Small intestine (tissue), 7 donors: ENCODE results near the gene CLPTM1L. TPM values are rescaled to one million over a fixed set of nuclear protein-coding genes. Genes with fewer than 3 reads are reported as not detected.

Experiments
- DNase-seq, 2 donors: peaks; one replicate each; pipeline versions ENCODE4 v3.0.0 to v3.0.0-alpha.2; 2013
- FAIRE-seq: peaks from 2 replicates; lab custom pipeline; 2012; peaks lifted over from hg19 to GRCh38; lab: Jason Lieb, UNC
- H3K27ac ChIP-seq, 3 donors: one replicate each; pipeline ENCODE4 v1.5.1; 2013; ENCODE audit warnings: low read length in 2 of 3, mild to moderate bottlenecking in 2 of 3, control low read depth in 1 of 3, inconsistent platforms in 1 of 3, low read depth in 1 of 3, moderate library complexity in 1 of 3
- H3K27me3 ChIP-seq, 3 donors: one replicate each; pipeline ENCODE4 v1.6.1; 2013; ENCODE audit warnings: low read length in 3 of 3, inconsistent platforms in 1 of 3; ENCODE audit not compliant: control insufficient read depth in 3 of 3, insufficient read depth in 3 of 3
- H3K36me3 ChIP-seq, 3 donors: one replicate each; pipeline ENCODE4 v1.6.1; 2013; ENCODE audit warnings: low read length in 3 of 3, inconsistent platforms in 1 of 3, low read depth in 1 of 3, mild to moderate bottlenecking in 1 of 3, moderate library complexity in 1 of 3; ENCODE audit not compliant: control insufficient read depth in 3 of 3, insufficient read depth in 2 of 3
- H3K4me1 ChIP-seq, 3 donors: one replicate each; pipeline ENCODE4 v1.6.1; 2013; ENCODE audit warnings: low read length in 2 of 3, inconsistent platforms in 1 of 3, low read depth in 1 of 3, mild to moderate bottlenecking in 1 of 3, moderate library complexity in 1 of 3; ENCODE audit not compliant: control insufficient read depth in 3 of 3, insufficient read depth in 2 of 3
- H3K4me3 ChIP-seq, 3 donors: one replicate each; pipeline ENCODE4 v1.5.1; 2013; ENCODE audit warnings: low read length in 3 of 3, control low read depth in 1 of 3, inconsistent platforms in 1 of 3, low read depth in 1 of 3, mild to moderate bottlenecking in 1 of 3, moderate library complexity in 1 of 3
- H3K9me3 ChIP-seq, 2 donors: one replicate each; pipeline ENCODE4 v1.6.1; 2013; ENCODE audit warnings: low read depth in 1 of 2, low read length in 1 of 2; ENCODE audit not compliant: control insufficient read depth in 2 of 2, insufficient read depth in 1 of 2
- WGBS, 3 donors: extraction: QIAGEN DNeasy Blood & Tissue Kit; methylation state at CpG; one replicate each; pipeline ENCODE4 v1.1.7; 2013; 5-methylcytosine and 5-hydroxymethylcytosine counted together
- polyA plus RNA-seq, 4 donors: library from polyadenylated mRNA; stranded (reverse) in 3 of 4; unstranded in 1 of 4; fragments of 200-250 nt in 3 of 4; fragments of 120-200 nt in 1 of 4; gene quantifications; one replicate each; pipeline versions ENCODE4 v1.2.1 to v1.2.3, GENCODE V29; 2013
- donor health status: healthy with polysubstance abuse.
- donor health status: control.
- donor health status: control.
- donor health status: Bipolar disorder and iron deficiency.
- donor health status: healthy.

The CLPTM1L gene
- polyA plus RNA-seq, 4 donors: 45.8 to 99.7 (median 75.6) TPM

- WGBS, 3 donors: 16 to 66% (median 53%) methylated on average over 7 of the region's 7 CpGs
- Histone ChIP-seq H3K4me3 (no peak overlapping the region), H3K9me3 (no peaks in the 10 kb centered on the region), H3K27me3 (peaks cover 0 to 15% (median 9%) of the 10 kb centered on the region in 3 donors), H3K4me1 (no peaks in the 10 kb centered on the region), H3K27ac (no peak overlapping the region), H3K36me3 (no peaks in the 10 kb centered on the region)
- DNase-seq (peak in 1 of 2 donors; percentile 59), FAIRE-seq (no peak)
These were observed 23.3 kb upstream of the CLPTM1L start for GRCh38 chr5:1368236-1368635.

GRCh38 chr5:1367149-1367548 is 22.2 kb upstream of the CLPTM1L start:
- Histone ChIP-seq H3K4me1 (no peaks in the 10 kb centered on the region), H3K36me3 (no peaks in the 10 kb centered on the region), H3K27me3 (peaks cover 0 to 15% (median 9%) of the 10 kb centered on the region in 3 donors), H3K4me3 (no peak overlapping the region), H3K27ac (no peak overlapping the region), H3K9me3 (no peaks in the 10 kb centered on the region)
- DNase-seq: no peak
- FAIRE-seq: no peak
- 73 to 79% (median 78%) methylated on average over 7 of the region's 7 CpGs for WGBS, 3 donors

DNA sequence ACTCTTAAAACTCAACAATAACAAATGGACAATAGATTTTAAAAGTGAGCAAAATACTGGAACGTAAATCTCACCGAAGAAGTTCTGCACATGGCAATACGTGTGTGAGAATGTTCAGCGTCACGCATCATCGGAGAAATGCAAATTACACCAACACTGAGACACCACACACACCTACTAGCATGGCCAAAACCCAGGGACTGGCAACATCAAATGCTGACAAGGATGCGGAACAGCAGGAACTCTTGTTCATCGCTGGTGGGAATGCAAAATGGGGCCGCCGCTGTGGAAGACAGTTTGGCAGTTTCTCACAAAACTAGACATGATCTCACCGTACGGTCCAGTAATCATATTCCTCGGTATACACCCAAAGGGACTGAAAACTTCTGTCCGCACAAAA is 21.6 kb upstream of the CLPTM1L start:
- Histone ChIP-seq H3K9me3 (no peaks in the 10 kb centered on the region), H3K4me3 (no peak overlapping the region), H3K4me1 (no peaks in the 10 kb centered on the region), H3K36me3 (no peaks in the 10 kb centered on the region), H3K27me3 (peaks cover 0 to 12% (median 9%) of the 10 kb centered on the region in 3 donors), H3K27ac (no peak overlapping the region)
- 90 to 91% (median 91%) methylated on average over 14 of the region's 14 CpGs for WGBS, 3 donors
- FAIRE-seq: no peak
- DNase-seq: no peak

GRCh38 chr5:1364211-1364610 is 19.3 kb upstream of the CLPTM1L start:
- H3K36me3 ChIP-seq: no peaks in the 10 kb centered on the region
- H3K9me3 ChIP-seq: no peaks in the 10 kb centered on the region
- FAIRE-seq (no peak), DNase-seq (no peak)
- no peak overlapping the region for H3K4me3 ChIP-seq
- WGBS, 3 donors: 60 to 69% (median 68%) methylated on average over 9 of the region's 9 CpGs
- no peaks in the 10 kb centered on the region for H3K4me1 ChIP-seq
- peaks cover 0 to 14% (median 11%) of the 10 kb centered on the region in 3 donors for H3K27me3 ChIP-seq
- H3K27ac ChIP-seq: no peak overlapping the region

DNA sequence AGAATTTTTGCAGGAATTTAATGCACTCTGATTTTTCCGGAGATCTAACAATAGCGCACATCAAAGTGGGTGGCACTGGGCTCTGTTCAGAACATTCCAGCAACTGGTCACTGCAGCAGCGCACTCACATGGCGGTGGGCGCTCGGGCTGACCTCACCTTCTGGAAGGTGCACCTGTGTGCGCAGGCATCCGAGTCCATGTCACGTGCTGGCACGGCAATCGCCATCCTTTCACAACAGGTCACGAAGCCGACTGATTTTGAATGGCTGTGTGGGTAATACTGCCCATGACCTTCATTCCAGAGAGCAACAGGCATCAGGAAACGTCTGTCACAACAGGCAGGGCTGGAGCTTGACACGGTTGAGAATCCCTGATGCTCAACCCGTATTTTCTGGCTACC is 18.7 kb upstream of the CLPTM1L start:
- no peak for FAIRE-seq
- DNase-seq: no peak
- H3K4me3 ChIP-seq: no peak overlapping the region
- H3K27me3 ChIP-seq: peaks cover 0 to 16% (median 11%) of the 10 kb centered on the region in 3 donors
- no peaks in the 10 kb centered on the region for H3K9me3 ChIP-seq
- no peaks in the 10 kb centered on the region for H3K4me1 ChIP-seq
- 77 to 81% (median 78%) methylated on average over 16 of the region's 16 CpGs for WGBS, 3 donors
- no peaks in the 10 kb centered on the region for H3K36me3 ChIP-seq
- H3K27ac ChIP-seq: no peak overlapping the region

GRCh38 chr5:1363160-1363559 is 18.3 kb upstream of the CLPTM1L start:
- H3K27ac ChIP-seq: no peak overlapping the region
- peak in 1 of 2 donors; percentile 14 for DNase-seq
- WGBS, 3 donors: 30 to 46% (median 39%) methylated on average over 5 to 6 of the region's 6 CpGs
- H3K36me3 ChIP-seq: no peaks in the 10 kb centered on the region
- no peaks in the 10 kb centered on the region for H3K9me3 ChIP-seq
- no peak for FAIRE-seq
- peaks cover 0 to 13% (median 11%) of the 10 kb centered on the region in 3 donors for H3K27me3 ChIP-seq
- no peak overlapping the region for H3K4me3 ChIP-seq
- H3K4me1 ChIP-seq: no peaks in the 10 kb centered on the region

- FAIRE-seq: no peak
- no peaks in the 10 kb centered on the region for H3K36me3 ChIP-seq
- H3K9me3 ChIP-seq: no peaks in the 10 kb centered on the region
- no peaks in the 10 kb centered on the region for H3K4me1 ChIP-seq
- H3K4me3 ChIP-seq: no peak overlapping the region
- H3K27ac ChIP-seq: no peak overlapping the region
- H3K27me3 ChIP-seq: peaks cover 0 to 13% (median 11%) of the 10 kb centered on the region in 3 donors
- WGBS, 3 donors: 63 to 78% (median 71%) methylated on average over 29 of the region's 29 CpGs
- peak in 1 of 2 donors; percentile 23 for DNase-seq
These were observed 17.5 kb upstream of the CLPTM1L start for GRCh38 chr5:1362242-1363015.

DNA sequence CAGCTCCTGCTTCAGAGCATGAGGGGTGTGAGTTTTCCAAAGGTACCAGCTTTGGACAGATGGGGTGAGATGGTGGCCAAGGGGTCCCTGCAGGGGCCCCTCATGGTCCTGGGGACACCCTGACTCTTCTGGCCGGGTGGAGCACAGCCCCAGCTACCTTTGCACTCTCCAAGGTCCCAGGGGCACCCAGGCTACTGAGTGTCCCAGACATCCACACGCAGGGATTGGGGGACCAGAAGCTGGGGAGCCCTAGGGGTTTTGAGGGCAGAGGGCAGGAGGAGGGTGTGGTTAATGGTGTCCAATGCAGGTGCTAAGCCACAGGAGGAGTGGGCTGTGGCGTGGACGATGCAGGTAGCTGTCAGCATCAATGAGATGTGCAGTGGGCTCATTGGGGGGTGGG is 16.0 kb upstream of the CLPTM1L start:
- Histone ChIP-seq H3K4me3 (no peak overlapping the region), H3K27me3 (peaks cover 0 to 15% (median 15%) of the 10 kb centered on the region in 3 donors), H3K36me3 (no peaks in the 10 kb centered on the region), H3K4me1 (no peaks in the 10 kb centered on the region), H3K9me3 (no peaks in the 10 kb centered on the region), H3K27ac (no peak overlapping the region)
- no peak for FAIRE-seq
- DNase-seq: no peak
- WGBS, 3 donors: 73 to 83% (median 73%) methylated on average over 4 of the region's 4 CpGs
